DND-41 (cell line): ENCODE results near the gene BICDL1.

Source experiments
- ATAC-seq: fragments of 200-7000 bp; cut with Tn5 transposase; 3 replicates; pipeline ENCODE4 v1.9.1; 2021; ENCODE audit warnings: low read depth; ENCODE audit not compliant: insufficient read depth
- DNase-seq: peaks from one replicate; pipeline ENCODE4 v3.0.0-alpha.2; 2020
- H2AFZ ChIP-seq: 2 replicates; pipeline ENCODE4 v1.6.0; 2012; ENCODE audit warnings: low read depth, low read length
- H3K27ac ChIP-seq: 2 replicates; pipeline ENCODE4 v1.5.1; 2012; ENCODE audit warnings: low read length, inconsistent platforms
- H3K27me3 ChIP-seq: fragments of 200-600 bp; sonication (generic); 2 replicates; pipeline ENCODE4 v1.6.0; 2012; ENCODE audit warnings: low read length, mild to moderate bottlenecking, inconsistent platforms; ENCODE audit not compliant: insufficient read depth, poor library complexity
- H3K36me3 ChIP-seq: 2 replicates; pipeline ENCODE4 v1.5.1; 2012; ENCODE audit warnings: low read length, inconsistent platforms; ENCODE audit not compliant: insufficient read depth
- H3K4me1 ChIP-seq: 2 replicates; pipeline ENCODE4 v1.5.1; 2012; ENCODE audit warnings: mild to moderate bottlenecking, low read length; ENCODE audit not compliant: insufficient read depth
- H3K4me2 ChIP-seq: 2 replicates; pipeline ENCODE4 v1.6.0; 2012; ENCODE audit warnings: mild to moderate bottlenecking, moderate library complexity, low read length, inconsistent platforms; ENCODE audit not compliant: insufficient read depth
- H3K4me3 ChIP-seq, 2 experiments: fragments of 200-600 bp in 1 of 2; shearing (Covaris generic) in 1 of 2; 2 replicates each; pipeline ENCODE4 v1.5.1; 2012 to 2016; ENCODE audit warnings: inconsistent platforms in 2 of 2, low read length in 2 of 2, mild to moderate bottlenecking in 2 of 2, low read depth in 1 of 2, moderate library complexity in 1 of 2
- H3K79me2 ChIP-seq: 2 replicates; pipeline ENCODE4 v1.6.0; 2012; ENCODE audit warnings: low read length, inconsistent platforms; ENCODE audit not compliant: insufficient read depth
- H3K9ac ChIP-seq: 2 replicates; pipeline ENCODE4 v1.6.0; 2012; ENCODE audit warnings: low read depth, mild to moderate bottlenecking, inconsistent platforms, low read length, moderate library complexity
- H3K9me3 ChIP-seq: 2 replicates; pipeline ENCODE4 v1.5.1; 2012; ENCODE audit warnings: low read length, moderate library complexity, mild to moderate bottlenecking, inconsistent platforms; ENCODE audit not compliant: insufficient read depth, severe bottlenecking
- H4K20me1 ChIP-seq: 2 replicates; pipeline ENCODE4 v1.6.0; 2012; ENCODE audit warnings: low read length; ENCODE audit not compliant: insufficient read depth
- EZH2 ChIP-seq: IDR thresholded peaks from 3 replicates; pipeline ENCODE4 v1.6.1; 2012; ENCODE audit warnings: borderline replicate concordance, low read depth, mild to moderate bottlenecking, moderate library complexity, low read length, inconsistent platforms; ENCODE audit not compliant: severe bottlenecking
- TF ChIP-seq, protein P1 (sequence below): IDR thresholded peaks from 2 replicates; pipeline ENCODE4 v1.5.1; 2012; ENCODE audit warnings: borderline replicate concordance, low read length, moderate library complexity, mild to moderate bottlenecking; ENCODE audit not compliant: poor library complexity, severe bottlenecking; ENCODE audit errors: extremely low read depth

BICDL1 gene

GRCh38 chr12:120090626-120091295 is 101.7 kb downstream of the BICDL1 start:
- Histone ChIP-seq H4K20me1 (peaks cover 7% of the 10 kb centered on the region; the same call in 1 of the 2 replicates), H3K4me3 (no peak overlapping the region), H3K4me2 (no peak overlapping the region), H3K79me2 (no peaks in the 10 kb centered on the region), H3K4me1 (peaks cover 20% of the 10 kb centered on the region), H3K9ac (no peak overlapping the region), H3K27me3 (no peaks in the 10 kb centered on the region), H3K27ac (no peak overlapping the region), H3K36me3 (peaks cover 28% of the 10 kb centered on the region), H3K9me3 (no peaks in the 10 kb centered on the region), H2AFZ (no peak overlapping the region)
- no peak for TF ChIP-seq EZH2
- TF ChIP-seq, protein P1, sequence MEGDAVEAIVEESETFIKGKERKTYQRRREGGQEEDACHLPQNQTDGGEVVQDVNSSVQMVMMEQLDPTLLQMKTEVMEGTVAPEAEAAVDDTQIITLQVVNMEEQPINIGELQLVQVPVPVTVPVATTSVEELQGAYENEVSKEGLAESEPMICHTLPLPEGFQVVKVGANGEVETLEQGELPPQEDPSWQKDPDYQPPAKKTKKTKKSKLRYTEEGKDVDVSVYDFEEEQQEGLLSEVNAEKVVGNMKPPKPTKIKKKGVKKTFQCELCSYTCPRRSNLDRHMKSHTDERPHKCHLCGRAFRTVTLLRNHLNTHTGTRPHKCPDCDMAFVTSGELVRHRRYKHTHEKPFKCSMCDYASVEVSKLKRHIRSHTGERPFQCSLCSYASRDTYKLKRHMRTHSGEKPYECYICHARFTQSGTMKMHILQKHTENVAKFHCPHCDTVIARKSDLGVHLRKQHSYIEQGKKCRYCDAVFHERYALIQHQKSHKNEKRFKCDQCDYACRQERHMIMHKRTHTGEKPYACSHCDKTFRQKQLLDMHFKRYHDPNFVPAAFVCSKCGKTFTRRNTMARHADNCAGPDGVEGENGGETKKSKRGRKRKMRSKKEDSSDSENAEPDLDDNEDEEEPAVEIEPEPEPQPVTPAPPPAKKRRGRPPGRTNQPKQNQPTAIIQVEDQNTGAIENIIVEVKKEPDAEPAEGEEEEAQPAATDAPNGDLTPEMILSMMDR = no peak
- ATAC-seq = no peak
- DNase-seq = no peak

GRCh38 chr12:120091371-120092090 is 102.5 kb downstream of the BICDL1 start:
- Histone ChIP-seq H2AFZ (no peak overlapping the region), H3K4me3 (no peak overlapping the region), H3K27ac (no peak overlapping the region), H3K36me3 (peaks cover 36% of the 10 kb centered on the region), H3K27me3 (no peaks in the 10 kb centered on the region), H3K9ac (no peak overlapping the region), H3K79me2 (no peaks in the 10 kb centered on the region), H4K20me1 (peaks cover 7% of the 10 kb centered on the region; the same call in 1 of the 2 replicates), H3K9me3 (no peaks in the 10 kb centered on the region), H3K4me1 (peaks cover 14% of the 10 kb centered on the region), H3K4me2 (no peak overlapping the region)
- no peak for DNase-seq
- ATAC-seq = no peak
- TF ChIP-seq, protein P1 = no peak
- no peak for TF ChIP-seq EZH2

GRCh38 chr12:120092551-120093335 is 103.7 kb downstream of the BICDL1 start:
- Histone ChIP-seq H3K9ac (no peak overlapping the region), H3K27me3 (no peaks in the 10 kb centered on the region), H3K4me2 (no peak overlapping the region), H3K36me3 (peaks cover 48% of the 10 kb centered on the region), H3K27ac (no peak overlapping the region), H4K20me1 (peaks cover 7% of the 10 kb centered on the region; the same call in 1 of the 2 replicates), H3K9me3 (no peaks in the 10 kb centered on the region), H3K4me3 (no peak overlapping the region), H2AFZ (no peak overlapping the region), H3K79me2 (no peaks in the 10 kb centered on the region), H3K4me1 (peaks cover 4% of the 10 kb centered on the region)
- ATAC-seq (no peak), DNase-seq (no peak)
- no peak for TF ChIP-seq EZH2
- TF ChIP-seq, protein P1 = no peak
